ENCODE results near the gene ALDH1A3.

The ALDH1A3 gene

DNA sequence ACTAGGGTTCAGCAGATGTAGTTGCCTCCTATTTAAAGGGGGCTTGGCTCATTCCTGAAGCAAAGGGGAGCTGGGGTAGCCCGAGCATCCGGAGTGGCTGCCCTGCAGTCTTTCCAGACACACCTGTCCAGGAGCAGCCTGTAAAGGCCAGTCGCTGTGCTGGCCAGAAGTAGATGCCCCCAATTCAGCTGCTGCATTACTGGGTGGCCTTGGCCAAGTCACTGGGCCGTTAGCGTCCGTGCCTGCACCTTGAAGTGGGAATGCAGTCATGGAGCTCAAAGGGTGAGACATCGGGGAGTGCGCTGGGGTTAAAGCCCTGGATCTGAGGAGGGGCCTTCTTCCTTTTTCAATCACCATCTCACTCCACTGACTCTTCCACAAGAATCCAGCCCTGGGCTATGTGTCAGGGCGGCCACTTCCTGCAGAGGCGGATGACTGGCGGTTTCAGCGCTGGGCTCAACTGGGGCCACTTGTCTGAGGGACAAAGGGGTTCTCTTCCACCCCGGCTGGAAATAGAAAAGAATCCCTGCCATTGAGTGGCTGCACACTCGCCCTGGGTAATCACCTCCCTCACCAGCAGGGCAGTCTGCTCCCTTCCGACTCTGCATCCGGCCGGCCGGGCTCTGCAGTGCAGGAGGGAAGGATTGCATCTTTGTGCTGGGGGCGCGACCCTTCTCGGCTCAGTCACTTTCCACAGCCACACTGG lies 11.8 kb downstream of the ALDH1A3 start:
- H3K4me3 ChIP-seq (ENCODE audit: low read depth, low read length), result no peak overlapping the region
- H3K9me3 ChIP-seq (ENCODE audit: control insufficient read depth, insufficient read depth, low read depth, low read length), result no peaks in the 10 kb centered on the region
- H3K4me1 ChIP-seq (ENCODE audit: control insufficient read depth, insufficient read depth, low read length), result no peaks in the 10 kb centered on the region
- H3K27ac ChIP-seq (ENCODE audit: extremely low read depth, low read depth, low read length), result no peak overlapping the region
- POLR2A ChIA-PET, result interaction anchor here (0.6 kb wide), 1 partner anchor 41 kb away, joined by 4 read pairs; no protein-coding TSS in a partner anchor
- no peak for TF ChIP-seq ZNF16 (tag by site-specific recombination; IDR thresholded peaks at IDR 0.05; ENCODE audit: low read depth)
- TF ChIP-seq ZBTB48 (tag by site-specific recombination; IDR thresholded peaks at IDR 0.05), result no peak
- no peak for TF ChIP-seq KLF16 (tag by site-specific recombination; IDR thresholded peaks at IDR 0.05)
- no peak for TF ChIP-seq ZNF610 (tag by site-specific recombination; IDR thresholded peaks at IDR 0.05; ENCODE audit: borderline replicate concordance)
- no peak for TF ChIP-seq ZSCAN23 (tag by site-specific recombination; IDR thresholded peaks at IDR 0.05)
- TF ChIP-seq, protein P1, sequence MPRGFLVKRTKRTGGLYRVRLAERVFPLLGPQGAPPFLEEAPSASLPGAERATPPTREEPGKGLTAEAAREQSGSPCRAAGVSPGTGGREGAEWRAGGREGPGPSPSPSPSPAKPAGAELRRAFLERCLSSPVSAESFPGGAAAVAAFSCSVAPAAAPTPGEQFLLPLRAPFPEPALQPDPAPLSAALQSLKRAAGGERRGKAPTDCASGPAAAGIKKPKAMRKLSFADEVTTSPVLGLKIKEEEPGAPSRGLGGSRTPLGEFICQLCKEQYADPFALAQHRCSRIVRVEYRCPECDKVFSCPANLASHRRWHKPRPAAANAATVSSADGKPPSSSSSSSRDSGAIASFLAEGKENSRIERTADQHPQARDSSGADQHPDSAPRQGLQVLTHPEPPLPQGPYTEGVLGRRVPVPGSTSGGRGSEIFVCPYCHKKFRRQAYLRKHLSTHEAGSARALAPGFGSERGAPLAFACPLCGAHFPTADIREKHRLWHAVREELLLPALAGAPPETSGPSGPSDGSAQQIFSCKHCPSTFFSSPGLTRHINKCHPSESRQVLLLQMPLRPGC (tag by site-specific recombination; IDR thresholded peaks at IDR 0.05), result no peak
- TF ChIP-seq, protein P2, sequence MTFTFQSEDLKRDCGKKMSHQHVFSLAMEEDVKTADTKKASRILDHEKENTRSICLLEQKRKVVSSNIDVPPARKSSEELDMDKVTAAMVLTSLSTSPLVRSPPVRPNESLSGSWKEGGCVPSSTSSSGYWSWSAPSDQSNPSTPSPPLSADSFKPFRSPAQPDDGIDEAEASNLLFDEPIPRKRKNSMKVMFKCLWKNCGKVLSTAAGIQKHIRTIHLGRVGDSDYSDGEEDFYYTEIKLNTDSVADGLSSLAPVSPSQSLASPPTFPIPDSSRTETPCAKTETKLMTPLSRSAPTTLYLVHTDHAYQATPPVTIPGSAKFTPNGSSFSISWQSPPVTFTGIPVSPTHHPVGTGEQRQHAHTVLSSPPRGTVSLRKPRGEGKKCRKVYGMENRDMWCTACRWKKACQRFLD (tag by site-specific recombination; IDR thresholded peaks at IDR 0.05), result no peak
- no peak for TF ChIP-seq ZNF354C (tag by site-specific recombination; IDR thresholded peaks at IDR 0.05; ENCODE audit: borderline replicate concordance, low read depth)
- H3K36me3 ChIP-seq (ENCODE audit: control insufficient read depth in 2 of 2, insufficient read depth in 1 of 2, low read length in 2 of 2), result peaks cover 0 to 59% of the 10 kb centered on the region in 2 experiments; a peak in 2 of 3 replicates
- CTCF ChIA-PET, result interaction anchor here (0.6 to 1.1 kb wide), 2 partner anchors 116 to 620 kb away, joined by 3 read pairs; no protein-coding TSS in a partner anchor

DNA sequence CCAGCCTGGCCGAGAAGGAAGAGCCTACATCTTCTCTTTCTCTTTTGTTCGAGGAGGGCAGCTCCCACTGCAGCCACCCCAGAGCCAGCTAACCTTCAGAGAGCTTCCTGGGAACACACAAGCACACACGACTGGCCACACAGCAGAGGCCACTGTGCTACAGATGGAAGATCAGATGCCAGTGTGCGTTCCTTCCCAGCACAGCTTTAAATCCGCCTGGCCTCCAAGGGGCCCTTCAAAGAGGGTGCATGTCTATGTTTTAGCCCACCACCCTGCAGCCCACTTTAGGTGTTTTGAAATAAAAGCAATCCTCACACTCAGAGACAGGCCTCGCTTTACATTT lies 12.4 kb downstream of the ALDH1A3 start:
- Histone ChIP-seq H3K4me3 (ENCODE audit: low read depth, low read length) (no peak overlapping the region), H3K9me3 (ENCODE audit: control insufficient read depth, insufficient read depth, low read depth, low read length) (no peaks in the 10 kb centered on the region), H3K4me1 (ENCODE audit: control insufficient read depth, insufficient read depth, low read length) (no peaks in the 10 kb centered on the region), H3K27ac (ENCODE audit: extremely low read depth, low read depth, low read length) (no peak overlapping the region), H3K36me3 (ENCODE audit: control insufficient read depth in 2 of 2, insufficient read depth in 1 of 2, low read length in 2 of 2) (peaks cover 0 to 58% of the 10 kb centered on the region in 2 experiments; a peak in 2 of 3 replicates)
- ChIA-PET POLR2A (interaction anchor here (0.6 kb wide), 1 partner anchor 42 kb away, joined by 4 read pairs; no protein-coding TSS in a partner anchor), CTCF (interaction anchor here (1.1 kb wide), 1 partner anchor 116 kb away, joined by 3 read pairs; no protein-coding TSS in a partner anchor)
- TF ChIP-seq ZSCAN16 (tag by site-specific recombination; IDR thresholded peaks at IDR 0.05), result no peak
- no peak for TF ChIP-seq ZNF175 (tag by site-specific recombination; IDR thresholded peaks at IDR 0.05)
- TF ChIP-seq SCRT2 (tag by site-specific recombination; IDR thresholded peaks at IDR 0.05), result no peak
- TF ChIP-seq, protein P2 (tag by site-specific recombination; IDR thresholded peaks at IDR 0.05), result no peak
- TF ChIP-seq SCRT1 (tag by site-specific recombination; IDR thresholded peaks at IDR 0.05; ENCODE audit: borderline replicate concordance), result no peak
- TF ChIP-seq ZNF837 (tag by site-specific recombination; IDR thresholded peaks at IDR 0.05), result no peak
- TF ChIP-seq, protein P3, sequence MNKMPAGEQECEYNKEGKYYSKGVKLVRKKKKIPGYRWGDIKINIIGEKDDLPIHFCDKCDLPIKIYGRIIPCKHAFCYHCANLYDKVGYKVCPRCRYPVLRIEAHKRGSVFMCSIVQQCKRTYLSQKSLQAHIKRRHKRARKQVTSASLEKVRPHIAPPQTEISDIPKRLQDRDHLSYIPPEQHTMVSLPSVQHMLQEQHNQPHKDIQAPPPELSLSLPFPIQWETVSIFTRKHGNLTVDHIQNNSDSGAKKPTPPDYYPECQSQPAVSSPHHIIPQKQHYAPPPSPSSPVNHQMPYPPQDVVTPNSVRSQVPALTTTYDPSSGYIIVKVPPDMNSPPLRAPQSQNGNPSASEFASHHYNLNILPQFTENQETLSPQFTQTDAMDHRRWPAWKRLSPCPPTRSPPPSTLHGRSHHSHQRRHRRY (tag by site-specific recombination; IDR thresholded peaks at IDR 0.05), result no peak
- TF ChIP-seq ZNF155 (tag by site-specific recombination; IDR thresholded peaks at IDR 0.05), result no peak
- no peak for TF ChIP-seq ZNF768 (tag by site-specific recombination; IDR thresholded peaks at IDR 0.05)
- TF ChIP-seq ZNF433 (tag by site-specific recombination; IDR thresholded peaks at IDR 0.05; ENCODE audit: low read depth), result no peak
- TF ChIP-seq, protein P4, sequence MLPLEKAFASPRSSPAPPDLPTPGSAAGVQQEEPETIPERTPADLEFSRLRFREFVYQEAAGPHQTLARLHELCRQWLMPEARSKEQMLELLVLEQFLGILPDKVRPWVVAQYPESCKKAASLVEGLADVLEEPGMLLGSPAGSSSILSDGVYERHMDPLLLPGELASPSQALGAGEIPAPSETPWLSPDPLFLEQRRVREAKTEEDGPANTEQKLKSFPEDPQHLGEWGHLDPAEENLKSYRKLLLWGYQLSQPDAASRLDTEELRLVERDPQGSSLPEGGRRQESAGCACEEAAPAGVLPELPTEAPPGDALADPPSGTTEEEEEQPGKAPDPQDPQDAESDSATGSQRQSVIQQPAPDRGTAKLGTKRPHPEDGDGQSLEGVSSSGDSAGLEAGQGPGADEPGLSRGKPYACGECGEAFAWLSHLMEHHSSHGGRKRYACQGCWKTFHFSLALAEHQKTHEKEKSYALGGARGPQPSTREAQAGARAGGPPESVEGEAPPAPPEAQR (tag by site-specific recombination; IDR thresholded peaks at IDR 0.05), result no peak
- no peak for TF ChIP-seq ZNF16 (tag by site-specific recombination; IDR thresholded peaks at IDR 0.05; ENCODE audit: low read depth)
- TF ChIP-seq, protein P5, sequence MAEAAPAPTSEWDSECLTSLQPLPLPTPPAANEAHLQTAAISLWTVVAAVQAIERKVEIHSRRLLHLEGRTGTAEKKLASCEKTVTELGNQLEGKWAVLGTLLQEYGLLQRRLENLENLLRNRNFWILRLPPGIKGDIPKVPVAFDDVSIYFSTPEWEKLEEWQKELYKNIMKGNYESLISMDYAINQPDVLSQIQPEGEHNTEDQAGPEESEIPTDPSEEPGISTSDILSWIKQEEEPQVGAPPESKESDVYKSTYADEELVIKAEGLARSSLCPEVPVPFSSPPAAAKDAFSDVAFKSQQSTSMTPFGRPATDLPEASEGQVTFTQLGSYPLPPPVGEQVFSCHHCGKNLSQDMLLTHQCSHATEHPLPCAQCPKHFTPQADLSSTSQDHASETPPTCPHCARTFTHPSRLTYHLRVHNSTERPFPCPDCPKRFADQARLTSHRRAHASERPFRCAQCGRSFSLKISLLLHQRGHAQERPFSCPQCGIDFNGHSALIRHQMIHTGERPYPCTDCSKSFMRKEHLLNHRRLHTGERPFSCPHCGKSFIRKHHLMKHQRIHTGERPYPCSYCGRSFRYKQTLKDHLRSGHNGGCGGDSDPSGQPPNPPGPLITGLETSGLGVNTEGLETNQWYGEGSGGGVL (tag by site-specific recombination; IDR thresholded peaks at IDR 0.05), result no peak
- TF ChIP-seq, protein P6, sequence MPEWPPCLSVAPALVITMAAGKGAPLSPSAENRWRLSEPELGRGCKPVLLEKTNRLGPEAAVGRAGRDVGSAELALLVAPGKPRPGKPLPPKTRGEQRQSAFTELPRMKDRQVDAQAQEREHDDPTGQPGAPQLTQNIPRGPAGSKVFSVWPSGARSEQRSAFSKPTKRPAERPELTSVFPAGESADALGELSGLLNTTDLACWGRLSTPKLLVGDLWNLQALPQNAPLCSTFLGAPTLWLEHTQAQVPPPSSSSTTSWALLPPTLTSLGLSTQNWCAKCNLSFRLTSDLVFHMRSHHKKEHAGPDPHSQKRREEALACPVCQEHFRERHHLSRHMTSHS (tag by site-specific recombination; IDR thresholded peaks at IDR 0.05), result no peak
- no peak for TF ChIP-seq ZNF792 (tag by site-specific recombination; IDR thresholded peaks at IDR 0.05)
